NOMO-1 treated with dmso at 0.1 percent for 144 hours (cell line): ENCODE measurements around the gene SOX12.
"Not testable (repeated sequence)": the region's sequence is repeated elsewhere in the genome, so short reads cannot be mapped to it uniquely, and the experiment has no call there.

Source experiments
- DNase-seq: peaks from one replicate; lab custom pipeline; 2025; ENCODE audit not compliant: unreplicated experiment; lab: John Stamatoyannopoulos, UW

SOX12 gene

DNA sequence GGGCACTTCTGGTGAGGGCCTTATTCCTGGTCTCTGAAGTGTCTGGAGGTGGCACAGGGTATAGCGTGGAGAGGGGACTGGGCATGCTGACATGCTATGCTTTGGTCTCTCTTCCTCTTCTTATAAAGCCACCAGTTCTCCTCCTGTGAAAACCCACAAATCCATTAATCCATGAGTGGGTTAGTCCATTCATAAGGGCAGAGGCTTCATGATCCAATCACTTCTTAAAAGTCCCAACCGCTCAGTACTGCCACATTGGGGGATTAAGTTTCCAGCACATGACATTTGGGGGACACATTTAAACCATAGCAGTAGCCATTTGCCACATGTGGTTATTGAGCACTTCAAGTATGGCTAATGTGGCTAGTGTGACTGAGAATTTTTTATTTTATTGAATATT lies 51.4 kb downstream of the SOX12 start:
- no peak for DNase-seq

DNA sequence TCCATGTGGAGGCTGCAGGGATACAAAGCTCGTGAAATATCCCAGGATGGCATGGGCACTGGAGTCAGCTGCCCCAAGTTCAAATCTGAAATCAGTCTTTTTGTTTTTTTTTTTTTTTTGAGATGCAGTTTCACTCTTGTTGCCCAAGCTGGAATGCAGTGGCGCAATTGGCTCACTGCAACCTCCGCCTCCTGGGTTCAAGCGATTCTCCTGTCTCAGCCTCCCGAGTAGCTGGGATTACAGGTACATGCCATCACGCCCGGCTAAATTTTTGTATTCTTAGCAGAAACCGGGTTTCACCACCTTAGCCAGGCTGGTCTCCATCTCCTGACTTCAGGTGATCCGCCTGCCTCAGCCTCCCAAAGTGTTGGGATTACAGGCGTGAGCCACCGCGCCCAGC lies 52.2 kb downstream of the SOX12 start:
- DNase-seq = not testable (repeated sequence)

DNA sequence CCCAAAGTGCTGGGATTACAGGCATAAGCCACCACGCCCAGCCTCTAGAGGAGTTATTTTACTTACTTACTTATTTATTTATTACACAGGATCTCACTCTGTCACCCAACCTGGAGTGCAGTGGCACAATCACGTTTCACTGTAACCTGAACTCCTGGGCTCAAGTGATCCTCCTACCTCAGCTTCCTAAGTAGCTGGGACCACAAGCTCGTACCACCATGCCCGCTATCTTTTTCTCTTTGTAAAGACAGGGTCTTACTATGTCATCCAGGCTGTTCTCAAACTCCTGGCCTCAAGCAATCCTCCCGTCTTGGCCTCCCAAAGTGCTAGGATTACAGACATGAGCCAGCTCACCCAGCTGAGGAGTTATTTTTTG lies 53.6 kb downstream of the SOX12 start:
- DNase-seq = no peak
